K562 (cell line): ENCODE results near the gene SIRT3. TPM values are rescaled to one million over a fixed set of nuclear protein-coding genes. Genes with fewer than 3 reads are reported as not detected.

Experiments used
- ADNP ChIP-seq: fragments of 200-800 bp; sonication (Bioruptor generic); IDR thresholded peaks from 2 replicates; pipeline ENCODE4 v1.6.1; 2016; ENCODE audit warnings: missing genetic modification characterization, missing compliant biosample characterization
- CSDE1 ChIP-seq, 2 experiments: fragments of 450-650 bp; IDR thresholded peaks; 2 replicates each; pipeline ENCODE4 v1.6.1; 2016; ENCODE audit warnings: mild to moderate bottlenecking in 1 of 2
- EHMT2 ChIP-seq: fragments of 450-650 bp; IDR thresholded peaks from 2 replicates; pipeline ENCODE4 v1.6.1; 2018; ENCODE audit warnings: antibody characterized with exemption
- GTF2A2 ChIP-seq: IDR thresholded peaks from 2 replicates; pipeline ENCODE4 v1.6.1; 2016; ENCODE audit warnings: mild to moderate bottlenecking, missing genetic modification characterization, missing compliant biosample characterization
- KDM4B ChIP-seq, 2 experiments: fragments of 450-650 bp in 1 of 2; sonication (generic) in 1 of 2; IDR thresholded peaks; 2 replicates each; pipeline ENCODE4 v1.6.1; 2016 to 2017; ENCODE audit warnings: borderline replicate concordance in 2 of 2, antibody characterized with exemption in 1 of 2, low read depth in 1 of 2, mild to moderate bottlenecking in 1 of 2
- KLF13 ChIP-seq: fragments of 450-650 bp; IDR thresholded peaks from 2 replicates; pipeline ENCODE4 v1.6.1; 2016; ENCODE audit warnings: missing genetic modification characterization, low read depth, mild to moderate bottlenecking, missing compliant biosample characterization, moderate library complexity, borderline replicate concordance
- NR4A1 ChIP-seq, 2 experiments: fragments of 250-450 bp in 1 of 2; fragments of 450-650 bp in 1 of 2; sonication (Bioruptor Pico) in 1 of 2; IDR thresholded peaks; 2 replicates each; pipeline versions ENCODE4 v1.4.0 to v1.6.1; 2016 to 2020; ENCODE audit warnings: mild to moderate bottlenecking in 2 of 2, missing compliant biosample characterization in 1 of 2, missing genetic modification characterization in 1 of 2, moderate library complexity in 1 of 2
- POLR2AphosphoS5 ChIP-seq: IDR thresholded peaks from 2 replicates; pipeline ENCODE4 v1.6.1; 2011; ENCODE audit warnings: mild to moderate bottlenecking, low read depth, low read length, moderate library complexity; ENCODE audit not compliant: control insufficient read depth, insufficient read depth
- RBM25 ChIP-seq: fragments of 200-400 bp; formaldehyde crosslinking; IDR thresholded peaks from 2 replicates; pipeline ENCODE4 v1.6.1; 2018; ENCODE audit warnings: low read length, low read depth, moderate library complexity; ENCODE audit not compliant: severe bottlenecking
- ZFPM2 ChIP-seq: fragments of 250-450 bp; sonication (Bioruptor Pico); IDR thresholded peaks from 2 replicates; pipeline ENCODE4 v1.5.1; 2022; ENCODE audit warnings: mild to moderate bottlenecking
- polyA plus RNA-seq, 8 experiments: library from polyadenylated mRNA; depleted of rRNA in 4 of 8; stranded (reverse) in 5 of 8; unstranded in 3 of 8; fragments of >200 nt; fragmentation: Nextera tagmentation in 2 of 8; fragmentation: Illumina TruSeq in 1 of 8; extraction: Ambion mirVana in 2 of 8; extraction: Trizol in 1 of 8; gene quantifications; 2 replicates each; pipeline versions ENCODE4 v1.2.1 to v1.2.3, GENCODE V29; 2011 to 2014; ENCODE audit warnings: inconsistent platforms in 1 of 8, missing spikeins in 1 of 8
- total RNA-seq, 7 experiments: library from RNA; depleted of rRNA in 6 of 7; stranded (reverse); fragments of >200 nt in 6 of 7; fragmentation: Illumina TruSeq in 2 of 7; extraction: Trizol in 2 of 7; gene quantifications; 2 replicates each; pipeline versions ENCODE4 v1.2.1 to v1.2.3, GENCODE V29; 2011 to 2021; ENCODE audit warnings: low replicate concordance in 1 of 7
- TF ChIP-seq, protein P1 (sequence below), 2 experiments: fragments of 150-350 bp in 1 of 2; IDR thresholded peaks; 2 replicates each; pipeline ENCODE4 v1.6.1; 2012 to 2016; ENCODE audit warnings: low read depth in 2 of 2, low read length in 2 of 2, mild to moderate bottlenecking in 1 of 2, moderate library complexity in 1 of 2
- TF ChIP-seq, protein P2 (sequence below): fragments of 450-650 bp; IDR thresholded peaks from 2 replicates; pipeline ENCODE4 v1.6.1; 2016; ENCODE audit warnings: borderline replicate concordance
- TF ChIP-seq, protein P3 (sequence below), 2 experiments: IDR thresholded peaks; 2 replicates each; pipeline ENCODE4 v1.6.1; 2011; ENCODE audit warnings: borderline replicate concordance in 1 of 2, control low read depth in 1 of 2, low read depth in 1 of 2, low read length in 1 of 2, mild to moderate bottlenecking in 1 of 2, mixed read lengths in 1 of 2, moderate library complexity in 1 of 2; ENCODE audit not compliant: insufficient read depth in 1 of 2, insufficient read length in 1 of 2, poor library complexity in 1 of 2, severe bottlenecking in 1 of 2; ENCODE audit errors: extremely low read depth in 1 of 2
- TF ChIP-seq, protein P4 (sequence below): sonication (generic); formaldehyde crosslinking; IDR thresholded peaks from 2 replicates; pipeline ENCODE4 v1.8.0; 2022; ENCODE audit warnings: mild to moderate bottlenecking, missing genetic modification reagents

The SIRT3 gene
- total and polyA plus RNA-seq, 9 of the 15 experiments (the other 6 are each of a cell fraction or from before 2014, with no cell fraction given), result 1.9 to 27.5 (median 14.5) TPM

DNA sequence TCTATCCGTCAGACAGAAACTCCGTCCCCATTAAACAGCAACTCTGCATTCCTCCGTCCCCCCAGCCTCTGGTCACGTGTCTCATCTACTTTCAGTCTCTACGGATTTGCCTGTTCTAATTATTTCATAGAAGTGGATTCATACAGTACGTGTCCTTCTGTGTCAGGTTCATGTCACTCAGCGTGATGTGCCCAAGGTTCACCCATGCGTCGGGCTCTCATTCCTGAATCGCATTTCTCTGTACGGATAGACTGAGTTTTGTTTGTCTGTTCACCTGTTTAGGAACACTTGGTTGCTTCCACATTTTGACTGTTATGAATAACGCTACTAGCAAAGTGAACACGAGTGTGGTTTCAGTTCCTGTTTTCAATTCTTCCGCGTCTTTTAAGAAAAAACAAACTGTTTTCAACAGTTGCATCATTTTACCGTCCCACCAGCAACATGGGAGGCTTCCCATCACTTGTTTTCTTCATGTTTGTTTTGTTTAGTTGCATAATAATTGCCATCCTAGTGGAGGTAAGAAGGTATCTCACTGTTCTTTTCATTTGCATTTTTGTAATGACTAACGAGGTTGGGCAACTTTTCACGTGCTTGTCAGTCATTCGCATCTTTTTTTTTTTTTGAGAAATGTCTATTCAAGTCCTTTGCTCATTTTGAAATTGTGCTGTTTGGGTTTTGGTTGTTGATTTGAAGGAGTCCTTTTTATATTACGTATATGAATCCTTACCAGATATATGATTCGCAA lies 33.2 kb upstream of the SIRT3 start (continued):
- TF ChIP-seq, protein P1, sequence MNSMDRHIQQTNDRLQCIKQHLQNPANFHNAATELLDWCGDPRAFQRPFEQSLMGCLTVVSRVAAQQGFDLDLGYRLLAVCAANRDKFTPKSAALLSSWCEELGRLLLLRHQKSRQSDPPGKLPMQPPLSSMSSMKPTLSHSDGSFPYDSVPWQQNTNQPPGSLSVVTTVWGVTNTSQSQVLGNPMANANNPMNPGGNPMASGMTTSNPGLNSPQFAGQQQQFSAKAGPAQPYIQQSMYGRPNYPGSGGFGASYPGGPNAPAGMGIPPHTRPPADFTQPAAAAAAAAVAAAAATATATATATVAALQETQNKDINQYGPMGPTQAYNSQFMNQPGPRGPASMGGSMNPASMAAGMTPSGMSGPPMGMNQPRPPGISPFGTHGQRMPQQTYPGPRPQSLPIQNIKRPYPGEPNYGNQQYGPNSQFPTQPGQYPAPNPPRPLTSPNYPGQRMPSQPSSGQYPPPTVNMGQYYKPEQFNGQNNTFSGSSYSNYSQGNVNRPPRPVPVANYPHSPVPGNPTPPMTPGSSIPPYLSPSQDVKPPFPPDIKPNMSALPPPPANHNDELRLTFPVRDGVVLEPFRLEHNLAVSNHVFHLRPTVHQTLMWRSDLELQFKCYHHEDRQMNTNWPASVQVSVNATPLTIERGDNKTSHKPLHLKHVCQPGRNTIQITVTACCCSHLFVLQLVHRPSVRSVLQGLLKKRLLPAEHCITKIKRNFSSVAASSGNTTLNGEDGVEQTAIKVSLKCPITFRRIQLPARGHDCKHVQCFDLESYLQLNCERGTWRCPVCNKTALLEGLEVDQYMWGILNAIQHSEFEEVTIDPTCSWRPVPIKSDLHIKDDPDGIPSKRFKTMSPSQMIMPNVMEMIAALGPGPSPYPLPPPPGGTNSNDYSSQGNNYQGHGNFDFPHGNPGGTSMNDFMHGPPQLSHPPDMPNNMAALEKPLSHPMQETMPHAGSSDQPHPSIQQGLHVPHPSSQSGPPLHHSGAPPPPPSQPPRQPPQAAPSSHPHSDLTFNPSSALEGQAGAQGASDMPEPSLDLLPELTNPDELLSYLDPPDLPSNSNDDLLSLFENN (IDR thresholded peaks at IDR 0.05; ENCODE audit: low read depth in 2 of 2, low read length in 2 of 2), result 0 out of 4 replicates have a peak, but pooled peaks of 1 of the 2 experiments have one; percentile 35
- TF ChIP-seq, protein P2, sequence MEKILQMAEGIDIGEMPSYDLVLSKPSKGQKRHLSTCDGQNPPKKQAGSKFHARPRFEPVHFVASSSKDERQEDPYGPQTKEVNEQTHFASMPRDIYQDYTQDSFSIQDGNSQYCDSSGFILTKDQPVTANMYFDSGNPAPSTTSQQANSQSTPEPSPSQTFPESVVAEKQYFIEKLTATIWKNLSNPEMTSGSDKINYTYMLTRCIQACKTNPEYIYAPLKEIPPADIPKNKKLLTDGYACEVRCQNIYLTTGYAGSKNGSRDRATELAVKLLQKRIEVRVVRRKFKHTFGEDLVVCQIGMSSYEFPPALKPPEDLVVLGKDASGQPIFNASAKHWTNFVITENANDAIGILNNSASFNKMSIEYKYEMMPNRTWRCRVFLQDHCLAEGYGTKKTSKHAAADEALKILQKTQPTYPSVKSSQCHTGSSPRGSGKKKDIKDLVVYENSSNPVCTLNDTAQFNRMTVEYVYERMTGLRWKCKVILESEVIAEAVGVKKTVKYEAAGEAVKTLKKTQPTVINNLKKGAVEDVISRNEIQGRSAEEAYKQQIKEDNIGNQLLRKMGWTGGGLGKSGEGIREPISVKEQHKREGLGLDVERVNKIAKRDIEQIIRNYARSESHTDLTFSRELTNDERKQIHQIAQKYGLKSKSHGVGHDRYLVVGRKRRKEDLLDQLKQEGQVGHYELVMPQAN, result no peak
- TF ChIP-seq GTF2A2 (tag) (no peak), KDM4B (IDR thresholded peaks at IDR 0.05; ENCODE audit: borderline replicate concordance in 2 of 2, low read depth in 1 of 2) (no peak), ADNP (tag) (no peak; the same call in 1 of the 2 replicates), EHMT2 (no peak), KLF13 (tag) (no peak), ZFPM2 (no peak), POLR2AphosphoS5 (no peak), RBM25 (no peak), NR4A1 (CRISPR knock-in tag; IDR thresholded peaks at IDR 0.05) (no peak), NR4A1 (tag; IDR thresholded peaks at IDR 0.05) (peak; percentile 71), CSDE1 (IDR thresholded peaks at IDR 0.05) (no peak)
- TF ChIP-seq, protein P3, sequence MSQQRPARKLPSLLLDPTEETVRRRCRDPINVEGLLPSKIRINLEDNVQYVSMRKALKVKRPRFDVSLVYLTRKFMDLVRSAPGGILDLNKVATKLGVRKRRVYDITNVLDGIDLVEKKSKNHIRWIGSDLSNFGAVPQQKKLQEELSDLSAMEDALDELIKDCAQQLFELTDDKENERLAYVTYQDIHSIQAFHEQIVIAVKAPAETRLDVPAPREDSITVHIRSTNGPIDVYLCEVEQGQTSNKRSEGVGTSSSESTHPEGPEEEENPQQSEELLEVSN (IDR thresholded peaks at IDR 0.05; ENCODE audit: borderline replicate concordance in 1 of 2, extremely low read depth in 1 of 2, insufficient read depth in 1 of 2, insufficient read length in 1 of 2, low read depth in 1 of 2, low read length in 1 of 2, poor library complexity in 1 of 2, severe bottlenecking in 1 of 2), result peak in 1 of 2 experiments; percentile 18
- TF ChIP-seq, protein P4, sequence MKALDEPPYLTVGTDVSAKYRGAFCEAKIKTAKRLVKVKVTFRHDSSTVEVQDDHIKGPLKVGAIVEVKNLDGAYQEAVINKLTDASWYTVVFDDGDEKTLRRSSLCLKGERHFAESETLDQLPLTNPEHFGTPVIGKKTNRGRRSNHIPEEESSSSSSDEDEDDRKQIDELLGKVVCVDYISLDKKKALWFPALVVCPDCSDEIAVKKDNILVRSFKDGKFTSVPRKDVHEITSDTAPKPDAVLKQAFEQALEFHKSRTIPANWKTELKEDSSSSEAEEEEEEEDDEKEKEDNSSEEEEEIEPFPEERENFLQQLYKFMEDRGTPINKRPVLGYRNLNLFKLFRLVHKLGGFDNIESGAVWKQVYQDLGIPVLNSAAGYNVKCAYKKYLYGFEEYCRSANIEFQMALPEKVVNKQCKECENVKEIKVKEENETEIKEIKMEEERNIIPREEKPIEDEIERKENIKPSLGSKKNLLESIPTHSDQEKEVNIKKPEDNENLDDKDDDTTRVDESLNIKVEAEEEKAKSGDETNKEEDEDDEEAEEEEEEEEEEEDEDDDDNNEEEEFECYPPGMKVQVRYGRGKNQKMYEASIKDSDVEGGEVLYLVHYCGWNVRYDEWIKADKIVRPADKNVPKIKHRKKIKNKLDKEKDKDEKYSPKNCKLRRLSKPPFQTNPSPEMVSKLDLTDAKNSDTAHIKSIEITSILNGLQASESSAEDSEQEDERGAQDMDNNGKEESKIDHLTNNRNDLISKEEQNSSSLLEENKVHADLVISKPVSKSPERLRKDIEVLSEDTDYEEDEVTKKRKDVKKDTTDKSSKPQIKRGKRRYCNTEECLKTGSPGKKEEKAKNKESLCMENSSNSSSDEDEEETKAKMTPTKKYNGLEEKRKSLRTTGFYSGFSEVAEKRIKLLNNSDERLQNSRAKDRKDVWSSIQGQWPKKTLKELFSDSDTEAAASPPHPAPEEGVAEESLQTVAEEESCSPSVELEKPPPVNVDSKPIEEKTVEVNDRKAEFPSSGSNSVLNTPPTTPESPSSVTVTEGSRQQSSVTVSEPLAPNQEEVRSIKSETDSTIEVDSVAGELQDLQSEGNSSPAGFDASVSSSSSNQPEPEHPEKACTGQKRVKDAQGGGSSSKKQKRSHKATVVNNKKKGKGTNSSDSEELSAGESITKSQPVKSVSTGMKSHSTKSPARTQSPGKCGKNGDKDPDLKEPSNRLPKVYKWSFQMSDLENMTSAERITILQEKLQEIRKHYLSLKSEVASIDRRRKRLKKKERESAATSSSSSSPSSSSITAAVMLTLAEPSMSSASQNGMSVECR (CRISPR knock-in tag), result peak; percentile 74; the same call in 1 of the 2 replicates
